GM18505 (cell line): Measurements from ENCODE around the gene C16orf92.

Experiments used
- ATAC-seq: cut with Tn5 transposase; IDR thresholded peaks from one replicate; pipeline ENCODE4 v1.9.1; 2021; ENCODE audit not compliant: unreplicated experiment
- POLR2A ChIP-seq: IDR thresholded peaks from 4 replicates; pipeline ENCODE4 v1.6.1; 2011; ENCODE audit warnings: borderline replicate concordance; ENCODE audit not compliant: insufficient read depth, insufficient read length; ENCODE audit errors: extremely low read depth

Gene C16orf92

DNA sequence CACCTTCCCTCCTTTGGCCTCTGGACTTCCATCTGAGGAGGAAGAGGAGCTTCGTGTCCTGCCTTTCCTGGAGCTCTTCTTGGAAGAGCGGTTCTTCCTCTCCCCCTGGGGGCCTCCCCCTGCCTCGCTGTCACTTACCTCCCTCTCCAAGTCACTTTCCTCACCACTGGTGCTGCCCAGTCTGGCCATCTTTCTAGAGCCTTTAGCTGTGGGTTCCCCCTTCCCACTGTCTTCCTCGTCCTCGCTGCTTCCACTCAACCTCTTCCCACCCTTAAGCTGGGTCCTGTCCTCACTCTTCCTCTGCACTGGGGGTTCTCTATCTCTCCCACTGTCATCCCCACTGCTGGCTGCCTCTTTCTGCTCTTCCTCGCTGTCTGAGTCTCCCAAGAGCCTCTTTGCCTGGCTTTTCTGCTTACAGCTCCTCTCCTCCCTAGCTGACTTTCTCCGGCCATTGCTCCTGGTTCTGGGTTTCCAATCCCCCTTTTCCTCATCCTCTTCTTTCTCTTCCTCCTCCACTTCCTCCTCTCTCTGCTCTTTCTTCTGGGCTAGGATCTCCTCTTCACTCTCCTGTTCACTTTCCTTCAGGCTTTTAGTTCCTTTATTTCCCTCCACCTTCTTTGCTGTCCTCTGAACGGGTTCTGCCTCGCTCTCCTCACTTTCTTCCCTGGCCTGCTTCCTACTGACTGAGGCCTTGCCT, 28.9 kb upstream of the C16orf92 start:
- no peak for TF ChIP-seq POLR2A
- ATAC-seq = no peak

DNA sequence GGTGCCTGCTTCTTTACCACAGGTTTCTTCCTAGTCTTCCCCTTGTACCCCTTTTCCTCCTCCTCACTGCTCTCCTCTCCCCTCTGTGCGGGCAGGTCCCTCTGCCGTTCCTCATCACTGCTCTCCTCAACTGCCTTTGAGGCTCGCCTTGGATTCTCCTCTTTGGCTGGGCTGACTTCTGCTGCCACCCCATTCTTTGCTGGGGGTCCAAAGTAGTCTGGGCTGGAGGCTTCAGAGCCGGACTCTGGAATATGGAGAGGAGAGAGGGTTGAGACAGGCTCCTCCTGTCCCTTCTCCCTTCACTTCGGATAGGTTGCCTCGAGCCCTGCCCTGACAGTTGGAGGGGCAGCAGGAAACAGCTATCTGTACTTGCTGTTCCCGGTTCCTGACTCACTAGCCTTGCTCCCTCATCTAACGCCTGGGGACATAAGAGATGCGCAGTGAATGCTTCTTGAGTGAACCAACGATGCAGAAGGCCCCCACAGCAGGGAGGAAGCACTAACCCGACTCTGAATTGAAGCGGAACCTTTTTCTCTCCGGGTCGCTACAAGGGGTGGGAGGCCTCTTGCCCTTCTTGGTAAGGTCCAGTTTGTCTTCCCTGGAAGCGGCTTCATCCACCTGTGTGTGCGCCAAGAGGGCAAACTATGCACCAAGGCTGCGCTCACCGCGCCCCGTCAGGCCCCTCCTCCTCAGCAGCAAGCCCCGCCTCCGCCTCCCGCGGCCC, 28.2 kb upstream of the C16orf92 start:
- no peak for TF ChIP-seq POLR2A
- peak; percentile 35 for ATAC-seq

DNA sequence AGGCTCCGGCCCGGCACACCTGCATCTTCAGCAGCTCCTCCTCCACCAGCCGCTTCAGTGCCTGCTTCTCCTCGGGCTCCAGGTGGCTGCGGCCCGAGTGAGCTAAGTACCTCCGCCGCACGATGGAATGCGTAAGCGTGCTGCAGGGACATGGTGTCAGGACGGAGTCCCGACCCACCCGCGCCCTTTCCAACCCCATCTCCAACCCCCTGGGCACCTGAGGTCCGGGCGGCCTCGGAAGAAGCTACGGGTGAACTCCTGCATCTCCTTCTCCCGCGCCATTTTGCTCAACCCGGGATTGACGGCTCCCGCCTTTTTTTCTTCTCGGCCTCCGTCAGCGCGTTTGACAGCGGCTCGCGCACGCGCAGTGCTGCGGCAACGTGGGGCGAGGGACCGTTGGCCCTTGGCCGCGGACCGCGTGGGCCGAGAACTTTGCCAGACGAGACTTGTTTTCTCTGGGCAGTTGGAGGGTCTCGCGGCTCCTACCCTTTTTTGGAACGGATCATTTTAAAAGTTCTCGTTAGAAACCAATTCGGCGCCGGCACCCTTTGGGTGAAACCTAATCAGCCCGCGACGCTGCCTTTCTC, 27.6 kb upstream of the C16orf92 start, which contains the start of gene HIRIP3:
Gene HIRIP3 (minus strand): TSS at position 294 of the 587 bp plus-strand sequence. CDS start 12 bp downstream, at position 282.
- peak; percentile 17 for TF ChIP-seq POLR2A
- ATAC-seq = peak; percentile 50

DNA sequence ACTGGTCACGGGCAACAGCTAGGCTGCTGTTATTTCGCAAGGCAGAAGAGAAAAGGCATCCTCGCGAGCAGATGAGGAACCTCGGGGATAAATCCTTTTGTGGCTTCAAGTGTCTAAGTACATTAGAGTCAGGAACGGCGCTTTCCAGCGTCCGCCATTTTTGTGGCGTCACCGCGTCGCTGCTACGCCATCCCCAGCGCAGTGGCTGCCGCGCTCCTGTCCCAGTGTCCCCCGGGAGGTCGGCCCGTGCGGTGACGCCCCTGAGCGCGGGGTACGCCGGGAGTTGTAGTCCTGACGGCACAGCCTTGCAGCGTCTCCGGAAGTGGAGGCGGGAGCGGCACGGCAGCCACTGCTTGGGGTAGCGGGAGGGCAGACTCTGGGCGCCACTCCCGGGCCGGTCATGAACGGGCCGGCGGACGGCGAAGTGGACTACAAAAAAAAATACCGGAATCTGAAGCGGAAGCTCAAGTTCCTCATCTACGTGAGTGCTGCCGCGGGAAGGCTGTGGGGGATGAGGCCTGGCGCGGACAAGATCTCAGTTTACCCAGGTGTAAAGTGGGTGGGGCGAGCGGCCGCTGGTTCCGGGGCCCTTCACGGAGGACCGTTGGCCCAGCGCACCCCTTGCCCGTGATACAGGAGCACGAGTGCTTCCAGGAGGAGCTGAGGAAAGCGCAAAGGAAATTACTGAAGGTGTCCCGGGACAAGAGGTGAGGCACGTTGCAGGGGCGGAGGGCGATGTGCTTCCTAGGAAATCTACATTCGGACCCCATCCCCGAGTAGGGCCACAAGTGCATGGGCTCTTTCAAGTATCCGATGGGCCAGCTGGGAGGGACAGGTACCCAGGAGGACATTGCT, 26.9 kb upstream of the C16orf92 start, which contains the start of gene INO80E:
Gene INO80E (plus strand): TSS at position 331 of the 855 bp plus-strand sequence. CDS start 70 bp downstream, at position 401.
- peak; percentile 82 for TF ChIP-seq POLR2A
- ATAC-seq = peak; percentile 80

DNA sequence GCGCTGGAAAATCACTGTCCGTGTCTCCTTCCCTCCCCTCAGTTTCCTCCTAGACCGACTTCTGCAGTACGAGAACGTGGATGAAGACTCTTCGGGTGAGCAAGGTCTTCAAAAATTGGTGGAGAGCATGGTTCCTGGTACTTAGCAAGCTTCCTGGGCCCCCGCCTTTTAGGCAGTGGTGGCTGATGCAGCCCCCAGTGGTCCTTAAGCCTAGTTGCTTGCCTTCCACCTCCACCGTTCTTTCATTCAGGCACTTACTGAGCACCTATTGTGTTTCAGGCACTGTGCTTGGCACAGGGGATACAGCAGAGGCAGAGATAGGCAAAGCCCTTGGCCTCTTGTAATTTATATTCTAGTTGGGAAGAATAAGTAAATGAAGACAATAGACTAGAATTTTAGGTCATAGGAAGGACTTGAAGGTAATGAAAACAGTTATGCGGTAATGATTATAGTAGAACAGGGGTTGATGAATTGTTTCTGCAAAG, 26.2 kb upstream of the C16orf92 start:
- no peak for TF ChIP-seq POLR2A
- no peak for ATAC-seq

DNA sequence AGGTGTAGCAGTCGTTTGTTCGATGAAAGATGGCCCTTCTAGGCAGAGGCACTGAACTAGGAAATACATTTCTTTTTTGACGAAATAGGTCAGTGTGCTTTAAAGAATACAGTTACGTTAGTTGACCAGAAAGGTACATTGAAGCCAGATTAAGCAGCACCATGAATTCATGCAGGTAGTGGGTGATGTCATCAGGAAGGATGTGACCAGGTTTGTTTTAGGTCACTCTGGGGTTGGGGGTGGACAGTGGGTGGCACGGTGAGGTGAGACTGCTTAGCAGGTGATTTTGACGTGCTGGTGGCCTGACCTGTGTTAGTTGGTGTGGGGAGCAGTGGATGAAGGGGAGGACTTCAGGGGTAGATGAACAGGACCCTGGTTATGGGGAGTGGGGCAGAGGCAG, 23.4 kb upstream of the C16orf92 start:
- no peak for TF ChIP-seq POLR2A
- ATAC-seq = no peak

DNA sequence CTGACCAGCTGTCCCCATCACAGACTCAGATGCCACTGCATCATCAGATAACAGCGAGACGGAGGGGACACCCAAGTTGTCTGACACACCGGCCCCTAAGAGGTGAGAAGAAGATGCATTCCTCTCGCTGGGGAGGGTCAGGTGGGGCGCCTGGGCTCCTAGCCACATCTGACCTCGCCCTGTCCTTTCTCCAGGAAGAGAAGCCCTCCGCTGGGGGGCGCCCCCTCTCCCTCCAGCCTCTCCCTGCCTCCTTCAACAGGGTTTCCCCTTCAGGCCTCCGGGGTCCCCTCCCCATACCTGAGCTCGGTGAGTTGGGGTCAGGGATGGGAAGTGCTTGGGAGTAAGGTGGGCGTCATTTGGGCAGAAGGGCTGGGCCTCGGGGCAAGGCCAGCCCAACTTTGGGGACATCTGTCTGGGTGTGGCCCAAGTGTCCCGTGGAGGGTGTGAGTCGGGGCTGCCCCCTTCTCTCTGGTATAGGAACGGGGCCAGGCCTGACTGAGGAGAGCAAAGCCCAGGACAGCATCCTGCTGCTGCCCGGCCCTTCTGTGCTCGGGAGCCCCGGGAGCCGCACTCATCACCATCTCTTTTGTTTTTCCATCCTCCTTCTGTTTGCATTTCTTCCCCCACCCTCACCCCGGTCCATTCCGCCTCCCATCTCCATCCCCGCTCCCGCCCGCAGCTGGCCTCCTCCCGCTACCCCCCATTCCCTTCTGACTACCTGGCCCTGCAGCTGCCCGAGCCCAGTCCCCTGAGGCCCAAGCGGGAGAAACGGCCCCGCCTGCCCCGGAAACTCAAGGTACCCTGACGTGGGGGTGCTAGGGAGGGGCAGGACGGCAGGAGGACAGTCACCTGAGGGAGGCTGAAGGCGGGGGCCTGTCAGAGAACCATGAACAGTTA, 22.0 kb upstream of the C16orf92 start:
- TF ChIP-seq POLR2A = no peak
- ATAC-seq = no peak

DNA sequence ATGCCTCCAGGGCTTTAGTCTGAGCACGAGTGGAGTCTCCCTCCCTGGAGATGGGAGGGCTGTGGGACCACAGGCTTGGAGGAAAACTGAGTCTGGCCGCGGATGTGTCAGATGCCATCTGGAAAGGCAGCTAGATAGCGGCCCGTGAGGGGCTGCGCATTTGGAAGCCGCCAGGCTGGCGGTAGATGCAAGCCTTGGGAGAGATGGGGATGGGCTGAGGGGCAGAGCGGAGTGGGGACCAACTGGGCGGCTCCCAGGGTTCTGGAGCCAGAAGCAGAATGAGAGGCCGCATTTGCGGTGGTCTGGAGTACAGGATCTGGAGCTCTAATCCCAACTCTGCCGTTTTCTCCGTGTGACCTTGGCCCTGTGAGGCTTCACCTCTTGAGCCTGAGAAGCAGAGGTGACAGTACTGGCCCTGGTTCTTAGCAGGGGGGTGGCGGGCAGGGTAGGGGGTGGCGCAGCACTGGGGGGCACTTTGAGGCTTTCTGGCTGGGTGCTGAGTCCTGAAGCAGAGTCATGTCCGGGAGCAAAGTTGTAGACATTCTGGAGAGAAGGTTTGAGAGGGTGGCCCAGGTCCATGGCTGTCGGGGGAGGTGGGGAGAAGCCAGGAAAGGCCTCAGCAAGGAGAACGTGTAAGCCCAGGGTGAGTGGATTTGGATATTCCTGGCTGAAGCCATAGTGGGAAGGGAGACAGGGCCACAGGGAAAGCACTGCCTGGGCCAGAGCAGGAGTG, 20.2 kb upstream of the C16orf92 start:
- no peak for ATAC-seq
- TF ChIP-seq POLR2A = no peak

DNA sequence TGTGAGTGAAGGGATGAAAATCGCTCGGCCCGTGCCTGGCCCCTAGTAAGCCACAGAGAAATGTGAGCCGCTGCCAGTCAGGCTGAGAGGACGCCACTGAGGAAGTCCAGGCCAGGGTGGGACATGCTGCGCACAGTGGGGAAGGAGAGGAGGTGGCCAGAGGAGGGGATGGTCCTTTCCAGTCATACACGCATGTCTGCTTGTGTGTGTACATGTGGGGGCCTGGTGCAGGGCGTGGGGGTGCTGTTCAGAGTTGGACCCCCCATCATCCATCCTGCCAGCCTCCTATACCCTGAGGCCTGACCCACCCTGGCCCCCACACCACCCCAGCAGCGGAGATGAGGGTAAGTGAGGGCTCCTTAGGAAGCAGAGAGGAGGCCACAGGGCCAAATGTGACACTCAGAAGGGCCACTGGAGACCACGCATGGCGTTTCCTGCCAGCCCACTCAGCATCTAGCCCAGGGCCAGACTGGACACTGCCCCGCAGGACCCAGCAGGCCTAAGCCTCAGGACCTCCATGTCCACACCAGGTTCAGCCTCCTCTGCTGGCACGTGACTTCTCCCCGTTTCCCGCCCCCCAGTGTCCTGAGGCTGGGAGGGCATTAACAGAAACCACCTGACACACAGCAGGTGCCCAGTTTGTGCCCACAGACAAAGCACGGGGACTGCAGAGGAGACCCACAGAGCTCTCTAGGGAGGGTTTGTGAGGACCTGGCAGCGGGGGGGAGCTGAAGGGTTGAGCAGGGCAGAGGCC, 19.2 kb upstream of the C16orf92 start:
- ATAC-seq = no peak
- TF ChIP-seq POLR2A = no peak

DNA sequence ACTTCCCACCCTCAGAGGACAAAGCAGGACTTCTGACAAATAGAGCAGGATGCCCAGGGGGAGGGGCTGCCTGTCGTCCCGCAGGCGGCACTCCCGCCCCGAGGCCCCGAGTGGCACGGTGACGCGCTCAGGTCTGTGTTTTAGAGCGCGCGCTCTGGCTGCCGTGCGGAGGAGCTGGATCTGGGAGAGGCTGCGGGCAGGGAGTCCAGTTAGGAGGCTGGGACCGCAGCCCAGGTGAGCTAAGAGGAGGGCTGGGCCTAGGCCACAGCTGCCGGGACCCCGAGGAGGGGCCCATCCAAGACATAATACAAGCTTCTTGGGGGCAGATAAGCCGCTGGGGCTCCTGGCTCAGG, 18.6 kb upstream of the C16orf92 start:
- TF ChIP-seq POLR2A = no peak
- ATAC-seq = no peak

DNA sequence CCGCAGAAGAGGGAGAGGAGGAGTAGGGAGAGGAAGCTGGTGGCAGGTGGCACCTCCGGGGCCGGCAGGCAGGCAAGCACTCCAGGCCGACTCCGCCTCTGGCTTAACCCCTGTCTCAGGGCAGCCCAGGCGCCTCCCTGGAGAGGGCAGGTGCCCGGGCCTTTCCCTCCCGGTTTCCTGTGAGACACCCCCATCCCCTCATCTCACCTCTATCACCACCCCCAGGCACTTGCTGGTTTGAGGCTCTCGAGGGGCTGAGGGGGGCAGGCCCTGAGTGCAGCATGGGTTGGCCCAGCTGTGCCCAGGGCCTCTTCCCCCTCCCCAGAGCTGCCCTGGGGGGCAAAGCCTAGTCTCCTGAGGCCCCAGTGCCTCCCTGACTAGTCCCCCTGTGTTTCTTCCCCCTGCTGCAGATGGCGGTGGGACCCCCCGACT, 18.2 kb upstream of the C16orf92 start:
- no peak for TF ChIP-seq POLR2A
- ATAC-seq = no peak
